ENCODE data around the gene WWC2. TPM values are rescaled to one million over a fixed set of nuclear protein-coding genes. Genes with fewer than 3 reads are reported as not detected.

Gene WWC2
- total RNA-seq, 4 donors from 2014 or later = 33.7 to 48.3 (median 42.9) TPM

DNA sequence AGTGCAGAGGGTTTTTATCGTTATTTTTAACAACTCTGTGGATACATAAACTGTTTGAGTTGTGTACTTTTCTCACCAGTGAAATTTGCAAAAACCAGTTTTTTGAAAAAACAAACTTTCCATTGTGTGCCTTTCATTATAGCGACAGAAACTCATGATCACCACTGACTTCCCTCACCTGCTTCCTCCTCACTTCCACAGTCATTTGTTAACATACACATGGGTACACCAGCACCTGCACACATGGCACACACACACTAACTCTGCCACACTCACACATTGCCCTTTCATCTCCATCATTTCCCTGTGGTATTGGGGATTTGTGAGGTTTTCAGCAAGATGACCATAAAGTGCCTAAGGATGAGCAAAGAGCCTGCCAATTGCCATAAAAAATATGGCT, 200.4 kb downstream of the WWC2 start:
- TF ChIP-seq, protein P1, sequence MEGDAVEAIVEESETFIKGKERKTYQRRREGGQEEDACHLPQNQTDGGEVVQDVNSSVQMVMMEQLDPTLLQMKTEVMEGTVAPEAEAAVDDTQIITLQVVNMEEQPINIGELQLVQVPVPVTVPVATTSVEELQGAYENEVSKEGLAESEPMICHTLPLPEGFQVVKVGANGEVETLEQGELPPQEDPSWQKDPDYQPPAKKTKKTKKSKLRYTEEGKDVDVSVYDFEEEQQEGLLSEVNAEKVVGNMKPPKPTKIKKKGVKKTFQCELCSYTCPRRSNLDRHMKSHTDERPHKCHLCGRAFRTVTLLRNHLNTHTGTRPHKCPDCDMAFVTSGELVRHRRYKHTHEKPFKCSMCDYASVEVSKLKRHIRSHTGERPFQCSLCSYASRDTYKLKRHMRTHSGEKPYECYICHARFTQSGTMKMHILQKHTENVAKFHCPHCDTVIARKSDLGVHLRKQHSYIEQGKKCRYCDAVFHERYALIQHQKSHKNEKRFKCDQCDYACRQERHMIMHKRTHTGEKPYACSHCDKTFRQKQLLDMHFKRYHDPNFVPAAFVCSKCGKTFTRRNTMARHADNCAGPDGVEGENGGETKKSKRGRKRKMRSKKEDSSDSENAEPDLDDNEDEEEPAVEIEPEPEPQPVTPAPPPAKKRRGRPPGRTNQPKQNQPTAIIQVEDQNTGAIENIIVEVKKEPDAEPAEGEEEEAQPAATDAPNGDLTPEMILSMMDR (IDR thresholded peaks at IDR 0.05) = no peak
- ATAC-seq (ENCODE audit: low FRiP score) = no peak

DNA sequence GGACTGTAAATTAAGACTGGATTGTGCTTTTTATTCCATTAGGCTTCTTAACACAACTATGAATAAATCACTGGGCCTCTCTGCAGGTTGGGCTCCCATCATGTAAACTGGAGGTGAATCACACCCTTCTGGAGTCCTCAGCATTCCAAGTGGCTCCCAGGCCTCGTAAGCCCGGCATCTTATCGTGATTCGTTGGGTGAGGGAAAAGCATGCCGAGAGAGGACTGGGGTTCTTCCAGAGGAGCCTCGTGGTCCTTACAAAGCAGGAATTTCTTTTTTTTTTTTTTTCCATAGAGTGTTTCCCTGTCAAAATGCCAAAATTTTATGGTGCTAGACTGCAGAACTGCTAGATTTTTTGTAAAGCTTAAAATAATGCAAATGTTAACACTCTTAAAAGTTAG, 201.0 kb downstream of the WWC2 start:
- ATAC-seq (ENCODE audit: low FRiP score) (no peak), DNase-seq (ENCODE audit: low spot score) (no peak)
- TF ChIP-seq, protein P1 (IDR thresholded peaks at IDR 0.05) = no peak

More for the DNA sequence above, 200.4 kb downstream of the WWC2 start:
- DNase-seq (ENCODE audit: low spot score) = no peak

DNA sequence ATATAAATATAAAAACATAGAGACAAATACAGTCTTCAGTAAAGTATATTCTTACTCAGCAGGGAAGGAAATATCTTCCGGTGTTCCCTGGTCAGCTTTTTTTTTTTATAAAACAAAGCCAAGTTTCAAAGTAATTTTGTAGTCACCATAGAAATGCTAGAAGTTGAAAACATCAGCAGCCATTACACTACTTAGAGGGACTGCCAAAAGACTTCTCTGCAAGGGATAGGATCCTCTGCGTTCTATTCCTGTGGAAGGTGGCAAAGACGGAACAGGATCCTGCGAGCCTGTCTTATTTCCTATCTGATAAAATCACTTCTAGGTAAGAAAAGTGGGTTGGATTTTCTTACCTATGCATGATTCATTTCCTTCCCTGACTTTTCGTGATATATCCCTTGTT, 201.6 kb downstream of the WWC2 start:
- no peak for DNase-seq (ENCODE audit: low spot score)
- TF ChIP-seq, protein P1 (IDR thresholded peaks at IDR 0.05) = no peak
- ATAC-seq (ENCODE audit: low FRiP score) = no peak

GRCh38 chr4:183303301-183303700, 204.2 kb downstream of the WWC2 start:
- ATAC-seq (ENCODE audit: low FRiP score) (no peak), DNase-seq (ENCODE audit: low spot score) (no peak)
- TF ChIP-seq, protein P1 (IDR thresholded peaks at IDR 0.05) = no peak

- ATAC-seq (ENCODE audit: low FRiP score) (no peak), DNase-seq (ENCODE audit: low spot score) (no peak)
- TF ChIP-seq, protein P1 (IDR thresholded peaks at IDR 0.05) = no peak
Observed at GRCh38 chr4:183304067-183304466, 205.0 kb downstream of the WWC2 start.

- DNase-seq (ENCODE audit: low spot score) (no peak), ATAC-seq (ENCODE audit: low FRiP score) (no peak)
- TF ChIP-seq, protein P1 (IDR thresholded peaks at IDR 0.05) = no peak
Observed at GRCh38 chr4:183304538-183304937, 205.5 kb downstream of the WWC2 start.

DNA sequence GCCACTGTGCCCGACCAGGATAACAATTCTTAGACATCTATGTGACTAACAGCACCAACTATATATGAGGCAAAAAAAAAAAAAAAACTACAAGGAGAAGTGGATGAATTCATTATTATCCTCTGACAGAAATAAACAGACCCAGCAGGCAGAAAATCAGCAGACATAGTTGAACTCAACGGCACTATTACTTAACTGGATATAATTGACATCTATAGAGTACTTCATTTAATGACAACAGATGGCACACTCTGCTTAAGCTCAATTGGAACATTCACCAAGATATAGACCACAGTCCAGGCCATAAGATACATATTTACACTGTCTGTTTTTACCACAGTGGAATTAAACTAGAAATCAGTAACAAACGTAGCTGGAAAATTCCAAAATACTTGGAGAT, 207.8 kb downstream of the WWC2 start:
- ATAC-seq (ENCODE audit: low FRiP score) = no peak
- DNase-seq (ENCODE audit: low spot score) = no peak
- TF ChIP-seq, protein P1 (IDR thresholded peaks at IDR 0.05) = no peak
